HEK293 (cell line): ENCODE data around the gene FRS2.

ENCODE experiments used
- CTCF ChIA-PET: fragments of 350-600 bp; formaldehyde crosslinking; extraction: SDS; loops from one replicate; lab custom pipeline; 2021; ENCODE audit warnings: antibody characterized with exemption; lab: Yijun Ruan, JAX
- POLR2A ChIA-PET: fragments of 300-600 bp; formaldehyde crosslinking; extraction: SDS; loops from one replicate; lab custom pipeline; 2020; ENCODE audit warnings: antibody characterized with exemption, inconsistent platforms; lab: Yijun Ruan, JAX
- H3K27ac ChIP-seq: fragments of 200-500 bp; sonication (Bioruptor generic); 2 replicates; pipeline ENCODE4 v1.5.1; 2014; ENCODE audit warnings: low read depth, low read length, control low read depth, inconsistent platforms; ENCODE audit errors: extremely low read depth
- H3K36me3 ChIP-seq, 2 experiments: fragments of 200-500 bp in 1 of 2; sonication (Bioruptor generic) in 1 of 2; 1 replicate in 1 of 2; 2 replicates in 1 of 2; pipeline ENCODE4 v1.5.1; 2014 to 2017; ENCODE audit warnings: inconsistent platforms in 2 of 2, low read length in 2 of 2; ENCODE audit not compliant: control insufficient read depth in 2 of 2, insufficient read depth in 1 of 2
- H3K4me1 ChIP-seq: fragments of 200-500 bp; sonication (Bioruptor generic); 2 replicates; pipeline ENCODE4 v1.5.1; 2014; ENCODE audit warnings: mild to moderate bottlenecking, low read length, inconsistent platforms; ENCODE audit not compliant: control insufficient read depth, insufficient read depth
- H3K4me3 ChIP-seq: 2 replicates; pipeline ENCODE4 v1.5.1; 2011; ENCODE audit warnings: low read depth, mild to moderate bottlenecking, control low read depth, low read length, moderate library complexity
- H3K9me3 ChIP-seq: fragments of 200-500 bp; sonication (Bioruptor generic); 2 replicates; pipeline ENCODE4 v1.5.1; 2014; ENCODE audit warnings: low read depth, low read length, inconsistent platforms; ENCODE audit not compliant: control insufficient read depth, insufficient read depth
- EGR2 ChIP-seq: fragments of 450-650 bp; formaldehyde crosslinking; IDR thresholded peaks from 2 replicates; pipeline ENCODE4 v1.5.1; 2016; ENCODE audit warnings: low read depth, missing biosample characterization, missing genetic modification characterization
- KLF16 ChIP-seq: fragments of 450-650 bp; formaldehyde crosslinking; IDR thresholded peaks from 2 replicates; pipeline ENCODE4 v1.5.1; 2017; ENCODE audit warnings: missing biosample characterization, missing genetic modification characterization
- MZF1 ChIP-seq: fragments of 450-650 bp; formaldehyde crosslinking; IDR thresholded peaks from 2 replicates; pipeline ENCODE4 v1.5.1; 2017; ENCODE audit warnings: missing biosample characterization, missing genetic modification characterization, borderline replicate concordance
- PRDM1 ChIP-seq: fragments of 450-650 bp; formaldehyde crosslinking; IDR thresholded peaks from 2 replicates; pipeline ENCODE4; 2016; ENCODE audit warnings: missing biosample characterization, missing genetic modification characterization
- SP7 ChIP-seq: fragments of 450-650 bp; formaldehyde crosslinking; IDR thresholded peaks from 2 replicates; pipeline ENCODE4 v1.5.1; 2016; ENCODE audit warnings: missing biosample characterization, missing genetic modification characterization
- WT1 ChIP-seq: fragments of 450-650 bp; formaldehyde crosslinking; IDR thresholded peaks from 2 replicates; pipeline ENCODE4 v1.5.1; 2016; ENCODE audit warnings: missing biosample characterization, missing genetic modification characterization
- ZBTB20 ChIP-seq: fragments of 450-650 bp; formaldehyde crosslinking; IDR thresholded peaks from 2 replicates; pipeline ENCODE4 v1.5.1; 2016; ENCODE audit warnings: missing biosample characterization, missing genetic modification characterization
- ZFHX2 ChIP-seq: fragments of 450-650 bp; formaldehyde crosslinking; conservative IDR thresholded peaks from 2 replicates; pipeline ENCODE4 v1.5.1; 2016; ENCODE audit warnings: missing biosample characterization, missing genetic modification characterization
- ZNF341 ChIP-seq: fragments of 450-650 bp; formaldehyde crosslinking; IDR thresholded peaks from 2 replicates; pipeline ENCODE4; 2016; ENCODE audit warnings: low read depth, missing biosample characterization, missing genetic modification characterization
- ZNF571 ChIP-seq: fragments of 450-650 bp; formaldehyde crosslinking; IDR thresholded peaks from 2 replicates; pipeline ENCODE4 v1.5.0; 2017; ENCODE audit warnings: missing biosample characterization, missing genetic modification characterization
- ZNF830 ChIP-seq: fragments of 450-650 bp; IDR thresholded peaks from 2 replicates; pipeline ENCODE4 v1.5.0; 2018; ENCODE audit warnings: missing biosample characterization, missing genetic modification characterization, low read depth, mild to moderate bottlenecking, moderate library complexity
- ZSCAN16 ChIP-seq: fragments of 450-650 bp; formaldehyde crosslinking; IDR thresholded peaks from 2 replicates; pipeline ENCODE4 v1.5.1; 2016; ENCODE audit warnings: missing biosample characterization, missing genetic modification characterization
- ZXDB ChIP-seq: fragments of 450-650 bp; formaldehyde crosslinking; IDR thresholded peaks from 2 replicates; pipeline ENCODE4 v1.5.1; 2016; ENCODE audit warnings: missing biosample characterization, missing genetic modification characterization
- TF ChIP-seq, protein P1 (sequence below): fragments of 450-650 bp; formaldehyde crosslinking; IDR thresholded peaks from 2 replicates; pipeline ENCODE4 v1.5.1; 2016; ENCODE audit warnings: missing biosample characterization, missing genetic modification characterization
- TF ChIP-seq, protein P2 (sequence below): fragments of 450-650 bp; formaldehyde crosslinking; IDR thresholded peaks from 2 replicates; pipeline ENCODE4 v1.5.1; 2017; ENCODE audit warnings: missing biosample characterization, missing genetic modification characterization
- TF ChIP-seq, protein P3 (sequence below): fragments of 450-650 bp; formaldehyde crosslinking; IDR thresholded peaks from 2 replicates; pipeline ENCODE4 v1.5.0; 2017; ENCODE audit warnings: missing biosample characterization, missing genetic modification characterization, borderline replicate concordance

The FRS2 gene

DNA sequence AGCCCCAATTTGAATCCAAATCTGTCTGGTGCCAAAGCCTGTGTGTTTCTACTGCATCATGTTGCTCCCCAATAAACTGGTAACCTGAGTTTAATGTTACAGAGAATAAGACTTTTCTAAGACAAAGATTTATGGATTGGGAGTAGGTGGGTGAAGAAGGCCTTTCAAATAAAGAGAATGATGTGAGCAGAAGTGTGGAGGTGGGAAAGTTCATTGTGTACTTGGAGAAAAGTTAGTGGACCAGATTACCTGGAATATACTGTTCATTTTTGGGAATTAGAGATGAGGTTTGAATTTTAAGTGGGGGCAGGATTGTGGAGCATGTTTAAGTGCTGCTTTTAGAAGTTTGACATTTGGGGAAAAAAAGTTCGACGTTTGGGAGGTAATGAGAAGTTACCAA is 3.1 kb downstream of the FRS2 start:
- H3K4me3 ChIP-seq, result no peak overlapping the region
- H3K27ac ChIP-seq, result no peak overlapping the region
- peak; percentile 78 for TF ChIP-seq EGR2 (tag by site-specific recombination)
- no peak for TF ChIP-seq KLF16 (tag by site-specific recombination)
- peak; percentile 62 for TF ChIP-seq ZFHX2 (tag by site-specific recombination)
- TF ChIP-seq, all 188 proteins: peak for 2
- CTCF ChIA-PET, result interaction anchor here (0.7 to 5.7 kb wide), 4 partner anchors 19 to 130 kb away, joined by 3 to 38 read pairs (median 3); no protein-coding TSS in a partner anchor
- no peaks in the 10 kb centered on the region for H3K9me3 ChIP-seq
- POLR2A ChIA-PET, result no interaction called here
- peaks cover 40% of the 10 kb centered on the region for H3K4me1 ChIP-seq
- no peaks in the 10 kb centered on the region for H3K36me3 ChIP-seq

DNA sequence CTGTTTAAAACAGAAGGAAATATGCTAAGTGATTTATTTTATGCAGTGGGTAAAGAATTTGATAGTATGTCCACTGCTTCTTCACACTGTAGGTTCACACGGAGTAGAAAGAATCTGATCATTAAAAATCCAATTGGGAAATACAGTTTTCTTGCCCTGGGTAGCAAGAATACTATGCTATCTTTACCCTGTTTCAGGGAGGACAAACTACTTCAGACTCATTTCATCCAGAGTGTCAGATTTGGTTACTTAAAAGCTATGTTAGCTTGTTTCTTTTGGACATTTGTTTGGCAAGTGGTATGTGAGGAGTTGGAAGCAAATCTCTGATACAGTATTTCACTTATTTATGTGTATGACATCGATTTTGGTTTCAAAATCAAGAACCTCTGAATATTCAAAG is 4.3 kb downstream of the FRS2 start:
- POLR2A ChIA-PET, result no interaction called here
- peaks cover 40% of the 10 kb centered on the region for H3K4me1 ChIP-seq
- H3K4me3 ChIP-seq, result no peak overlapping the region
- H3K36me3 ChIP-seq, result no peaks in the 10 kb centered on the region
- CTCF ChIA-PET, result interaction anchor here (2.2 kb wide), 1 partner anchor 96 kb away, joined by 8 read pairs; no protein-coding TSS in a partner anchor
- no peak overlapping the region for H3K27ac ChIP-seq
- H3K9me3 ChIP-seq, result no peaks in the 10 kb centered on the region
- TF ChIP-seq ZNF571 (tag by site-specific recombination) (no peak), ZSCAN16 (tag by site-specific recombination) (no peak), ZBTB20 (tag by site-specific recombination) (0 out of 2 replicates have a peak, but pooled peaks have one; percentile 31)
- TF ChIP-seq, all 188 proteins: peak for 1

DNA sequence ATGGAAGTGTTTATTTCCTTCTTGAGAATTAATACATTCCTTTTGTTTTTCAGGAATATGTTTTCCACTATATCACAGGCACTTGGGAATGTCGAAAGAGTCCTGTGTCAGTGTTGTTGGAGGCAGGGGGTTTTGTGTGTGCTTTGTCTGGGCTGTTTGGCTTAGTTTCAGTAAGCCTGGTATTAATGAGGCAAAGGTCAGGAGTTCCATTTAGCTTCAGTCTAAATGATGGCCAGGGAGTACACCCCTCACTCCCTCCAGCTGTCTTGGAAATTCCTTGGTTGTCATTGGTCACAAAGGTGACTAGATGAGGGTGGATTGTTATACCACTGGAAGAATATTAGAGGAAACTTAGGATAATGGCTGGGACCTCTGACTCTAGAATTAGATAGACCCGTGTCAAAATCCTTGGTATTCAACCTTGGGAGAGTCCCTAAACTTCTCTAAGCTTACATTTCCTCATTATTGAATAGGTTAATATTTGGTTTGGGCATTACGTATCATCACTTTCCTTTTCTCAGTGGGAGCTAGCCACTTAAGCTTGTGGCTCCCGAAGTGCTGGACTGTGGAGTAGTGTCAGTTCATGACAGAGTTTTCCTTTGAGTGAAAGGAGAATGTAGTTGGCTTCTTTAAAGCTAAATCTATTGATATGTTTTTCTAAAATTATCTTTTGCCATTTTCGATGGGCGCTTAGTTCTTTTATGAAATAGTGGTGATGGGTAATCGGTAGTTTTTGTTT is 5.2 kb downstream of the FRS2 start:
- Histone ChIP-seq H3K36me3 (no peaks in the 10 kb centered on the region), H3K4me3 (no peak overlapping the region), H3K27ac (no peak overlapping the region), H3K9me3 (no peaks in the 10 kb centered on the region), H3K4me1 (peaks cover 40% of the 10 kb centered on the region)
- TF ChIP-seq WT1 (peak; percentile 86), ZNF341 (tag by site-specific recombination) (peak; percentile 45; the same call in 1 of the 2 replicates), SP7 (tag by site-specific recombination) (peak; percentile 20; the same call in 1 of the 2 replicates), PRDM1 (tag by site-specific recombination) (0 out of 2 replicates have a peak, but pooled peaks have one; percentile 38), MZF1 (tag by site-specific recombination) (0 out of 2 replicates have a peak, but pooled peaks have one; percentile 52), ZNF830 (tag by site-specific recombination) (no peak), ZXDB (no peak)
- TF ChIP-seq, protein P1, sequence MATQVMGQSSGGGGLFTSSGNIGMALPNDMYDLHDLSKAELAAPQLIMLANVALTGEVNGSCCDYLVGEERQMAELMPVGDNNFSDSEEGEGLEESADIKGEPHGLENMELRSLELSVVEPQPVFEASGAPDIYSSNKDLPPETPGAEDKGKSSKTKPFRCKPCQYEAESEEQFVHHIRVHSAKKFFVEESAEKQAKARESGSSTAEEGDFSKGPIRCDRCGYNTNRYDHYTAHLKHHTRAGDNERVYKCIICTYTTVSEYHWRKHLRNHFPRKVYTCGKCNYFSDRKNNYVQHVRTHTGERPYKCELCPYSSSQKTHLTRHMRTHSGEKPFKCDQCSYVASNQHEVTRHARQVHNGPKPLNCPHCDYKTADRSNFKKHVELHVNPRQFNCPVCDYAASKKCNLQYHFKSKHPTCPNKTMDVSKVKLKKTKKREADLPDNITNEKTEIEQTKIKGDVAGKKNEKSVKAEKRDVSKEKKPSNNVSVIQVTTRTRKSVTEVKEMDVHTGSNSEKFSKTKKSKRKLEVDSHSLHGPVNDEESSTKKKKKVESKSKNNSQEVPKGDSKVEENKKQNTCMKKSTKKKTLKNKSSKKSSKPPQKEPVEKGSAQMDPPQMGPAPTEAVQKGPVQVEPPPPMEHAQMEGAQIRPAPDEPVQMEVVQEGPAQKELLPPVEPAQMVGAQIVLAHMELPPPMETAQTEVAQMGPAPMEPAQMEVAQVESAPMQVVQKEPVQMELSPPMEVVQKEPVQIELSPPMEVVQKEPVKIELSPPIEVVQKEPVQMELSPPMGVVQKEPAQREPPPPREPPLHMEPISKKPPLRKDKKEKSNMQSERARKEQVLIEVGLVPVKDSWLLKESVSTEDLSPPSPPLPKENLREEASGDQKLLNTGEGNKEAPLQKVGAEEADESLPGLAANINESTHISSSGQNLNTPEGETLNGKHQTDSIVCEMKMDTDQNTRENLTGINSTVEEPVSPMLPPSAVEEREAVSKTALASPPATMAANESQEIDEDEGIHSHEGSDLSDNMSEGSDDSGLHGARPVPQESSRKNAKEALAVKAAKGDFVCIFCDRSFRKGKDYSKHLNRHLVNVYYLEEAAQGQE (tag by site-specific recombination), result peak; percentile 45
- TF ChIP-seq, protein P2, sequence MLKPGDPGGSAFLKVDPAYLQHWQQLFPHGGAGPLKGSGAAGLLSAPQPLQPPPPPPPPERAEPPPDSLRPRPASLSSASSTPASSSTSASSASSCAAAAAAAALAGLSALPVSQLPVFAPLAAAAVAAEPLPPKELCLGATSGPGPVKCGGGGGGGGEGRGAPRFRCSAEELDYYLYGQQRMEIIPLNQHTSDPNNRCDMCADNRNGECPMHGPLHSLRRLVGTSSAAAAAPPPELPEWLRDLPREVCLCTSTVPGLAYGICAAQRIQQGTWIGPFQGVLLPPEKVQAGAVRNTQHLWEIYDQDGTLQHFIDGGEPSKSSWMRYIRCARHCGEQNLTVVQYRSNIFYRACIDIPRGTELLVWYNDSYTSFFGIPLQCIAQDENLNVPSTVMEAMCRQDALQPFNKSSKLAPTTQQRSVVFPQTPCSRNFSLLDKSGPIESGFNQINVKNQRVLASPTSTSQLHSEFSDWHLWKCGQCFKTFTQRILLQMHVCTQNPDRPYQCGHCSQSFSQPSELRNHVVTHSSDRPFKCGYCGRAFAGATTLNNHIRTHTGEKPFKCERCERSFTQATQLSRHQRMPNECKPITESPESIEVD (tag by site-specific recombination), result peak; percentile 67
- TF ChIP-seq, protein P3, sequence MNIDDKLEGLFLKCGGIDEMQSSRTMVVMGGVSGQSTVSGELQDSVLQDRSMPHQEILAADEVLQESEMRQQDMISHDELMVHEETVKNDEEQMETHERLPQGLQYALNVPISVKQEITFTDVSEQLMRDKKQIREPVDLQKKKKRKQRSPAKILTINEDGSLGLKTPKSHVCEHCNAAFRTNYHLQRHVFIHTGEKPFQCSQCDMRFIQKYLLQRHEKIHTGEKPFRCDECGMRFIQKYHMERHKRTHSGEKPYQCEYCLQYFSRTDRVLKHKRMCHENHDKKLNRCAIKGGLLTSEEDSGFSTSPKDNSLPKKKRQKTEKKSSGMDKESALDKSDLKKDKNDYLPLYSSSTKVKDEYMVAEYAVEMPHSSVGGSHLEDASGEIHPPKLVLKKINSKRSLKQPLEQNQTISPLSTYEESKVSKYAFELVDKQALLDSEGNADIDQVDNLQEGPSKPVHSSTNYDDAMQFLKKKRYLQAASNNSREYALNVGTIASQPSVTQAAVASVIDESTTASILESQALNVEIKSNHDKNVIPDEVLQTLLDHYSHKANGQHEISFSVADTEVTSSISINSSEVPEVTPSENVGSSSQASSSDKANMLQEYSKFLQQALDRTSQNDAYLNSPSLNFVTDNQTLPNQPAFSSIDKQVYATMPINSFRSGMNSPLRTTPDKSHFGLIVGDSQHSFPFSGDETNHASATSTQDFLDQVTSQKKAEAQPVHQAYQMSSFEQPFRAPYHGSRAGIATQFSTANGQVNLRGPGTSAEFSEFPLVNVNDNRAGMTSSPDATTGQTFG (tag by site-specific recombination), result no peak
- ChIA-PET CTCF (interaction anchor here (0.6 to 2.2 kb wide), 2 partner anchors 95 to 460 kb away, joined by 3 to 8 read pairs; no protein-coding TSS in a partner anchor), POLR2A (no interaction called here)
